Neural crest cell (in vitro differentiated cells): ENCODE measurements around the gene DNAJC13. TPM values are rescaled to one million over a fixed set of nuclear protein-coding genes. Genes with fewer than 3 reads are reported as not detected.

Experiments
- DNase-seq: peaks from one replicate; pipeline ENCODE4 v3.0.0; 2021; ENCODE audit warnings: low read depth, mixed read lengths, low spot score
- H3K27ac Mint-ChIP-seq: one replicate; pipeline ENCODE4 v1.8.0; 2021; ENCODE audit warnings: mild to moderate bottlenecking, mixed read lengths; ENCODE audit not compliant: unreplicated experiment
- H3K27me3 Mint-ChIP-seq: 2 replicates; pipeline ENCODE4 v1.8.0; 2021; ENCODE audit warnings: low read depth, mild to moderate bottlenecking, mixed read lengths
- H3K36me3 Mint-ChIP-seq: 2 replicates; pipeline ENCODE4 v1.8.0; 2021; ENCODE audit warnings: low read depth, mild to moderate bottlenecking, mixed read lengths
- H3K4me1 Mint-ChIP-seq: 2 replicates; pipeline ENCODE4 v1.8.0; 2021; ENCODE audit warnings: mixed read lengths
- H3K4me3 Mint-ChIP-seq: one replicate; pipeline ENCODE4 v1.8.0; 2021; ENCODE audit warnings: mild to moderate bottlenecking, mixed read lengths
- H3K9me3 Mint-ChIP-seq: 2 replicates; pipeline ENCODE4 v1.8.0; 2021; ENCODE audit warnings: mixed read lengths
- CTCF ChIP-seq: fragments of 200-600 bp; sonication (generic); conservative IDR thresholded peaks from 2 replicates; pipeline ENCODE4 v1.5.0; 2021; ENCODE audit warnings: antibody characterized with exemption, mild to moderate bottlenecking
- total RNA-seq: library from RNA; stranded (reverse); gene quantifications from 2 replicates; pipeline ENCODE4 v1.2.1, GENCODE V29; 2021

DNAJC13 gene
- total RNA-seq, 1 donor from 2014 or later, result 36.0 TPM

- Mint-ChIP-seq H3K4me3 (no peak overlapping the region), H3K36me3 (no peaks in the 10 kb centered on the region), H3K27ac (no peak overlapping the region), H3K4me1 (no peaks in the 10 kb centered on the region), H3K9me3 (no peaks in the 10 kb centered on the region), H3K27me3 (peaks cover 4% of the 10 kb centered on the region)
- DNase-seq, result peak; percentile 38
- peak; percentile 94 for TF ChIP-seq CTCF
Measured at GRCh38 chr3:132399054-132399929, 18.0 kb upstream of the DNAJC13 start.

- Mint-ChIP-seq H3K27me3 (peaks cover 4% of the 10 kb centered on the region), H3K4me1 (peaks cover 3% of the 10 kb centered on the region), H3K4me3 (no peak overlapping the region), H3K36me3 (no peaks in the 10 kb centered on the region), H3K27ac (no peak overlapping the region), H3K9me3 (no peaks in the 10 kb centered on the region)
- no peak for TF ChIP-seq CTCF
- DNase-seq, result no peak
Measured at GRCh38 chr3:132401255-132401654, 16.0 kb upstream of the DNAJC13 start.

GRCh38 chr3:132404276-132404675 lies 13.0 kb upstream of the DNAJC13 start:
- H3K9me3 Mint-ChIP-seq, result no peaks in the 10 kb centered on the region
- H3K36me3 Mint-ChIP-seq, result no peaks in the 10 kb centered on the region
- no peak for TF ChIP-seq CTCF
- no peak overlapping the region for H3K27ac Mint-ChIP-seq
- no peak overlapping the region for H3K4me3 Mint-ChIP-seq
- DNase-seq, result no peak
- H3K27me3 Mint-ChIP-seq, result peaks cover 10% of the 10 kb centered on the region
- H3K4me1 Mint-ChIP-seq, result peaks cover 3% of the 10 kb centered on the region

- peaks cover 3% of the 10 kb centered on the region for H3K4me1 Mint-ChIP-seq
- H3K36me3 Mint-ChIP-seq, result no peaks in the 10 kb centered on the region
- peaks cover 12% of the 10 kb centered on the region for H3K27me3 Mint-ChIP-seq
- H3K9me3 Mint-ChIP-seq, result no peaks in the 10 kb centered on the region
- no peak overlapping the region for H3K4me3 Mint-ChIP-seq
- H3K27ac Mint-ChIP-seq, result no peak overlapping the region
- TF ChIP-seq CTCF, result no peak
- DNase-seq, result no peak
Measured at GRCh38 chr3:132405188-132405587, 12.1 kb upstream of the DNAJC13 start.

- no peak for TF ChIP-seq CTCF
- Mint-ChIP-seq H3K4me1 (peaks cover 3% of the 10 kb centered on the region), H3K36me3 (no peaks in the 10 kb centered on the region), H3K27me3 (peaks cover 12% of the 10 kb centered on the region), H3K4me3 (no peak overlapping the region), H3K27ac (no peak overlapping the region), H3K9me3 (no peaks in the 10 kb centered on the region)
- DNase-seq, result no peak
Measured at GRCh38 chr3:132405609-132406299, 11.5 kb upstream of the DNAJC13 start.
